ENCODE data around the gene LGALS1.
"Not testable (repeated sequence)": the region's sequence is repeated elsewhere in the genome, so short reads cannot be mapped to it uniquely, and the experiment has no call there.

DNA sequence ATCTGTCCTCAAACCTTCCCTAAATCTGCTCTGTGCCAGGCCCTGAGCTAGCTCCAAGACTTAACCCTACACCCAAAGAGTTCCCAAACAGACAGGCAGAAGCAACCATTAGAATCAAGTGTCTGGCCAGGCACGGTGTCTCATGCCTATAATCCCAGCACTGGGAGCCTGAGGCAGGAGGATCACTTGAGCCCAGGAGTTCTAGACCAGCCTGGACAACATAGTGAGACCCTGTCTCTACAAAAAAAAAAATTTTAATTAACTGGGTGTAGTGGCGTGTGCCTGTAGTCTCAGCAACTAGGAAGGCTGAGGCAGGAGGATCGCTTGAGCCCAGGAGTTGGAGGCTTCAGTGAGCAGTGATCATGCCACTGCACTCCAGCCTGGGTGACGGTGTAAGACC lies 18.9 kb upstream of the LGALS1 start:
- TF ChIP-seq, protein P1, sequence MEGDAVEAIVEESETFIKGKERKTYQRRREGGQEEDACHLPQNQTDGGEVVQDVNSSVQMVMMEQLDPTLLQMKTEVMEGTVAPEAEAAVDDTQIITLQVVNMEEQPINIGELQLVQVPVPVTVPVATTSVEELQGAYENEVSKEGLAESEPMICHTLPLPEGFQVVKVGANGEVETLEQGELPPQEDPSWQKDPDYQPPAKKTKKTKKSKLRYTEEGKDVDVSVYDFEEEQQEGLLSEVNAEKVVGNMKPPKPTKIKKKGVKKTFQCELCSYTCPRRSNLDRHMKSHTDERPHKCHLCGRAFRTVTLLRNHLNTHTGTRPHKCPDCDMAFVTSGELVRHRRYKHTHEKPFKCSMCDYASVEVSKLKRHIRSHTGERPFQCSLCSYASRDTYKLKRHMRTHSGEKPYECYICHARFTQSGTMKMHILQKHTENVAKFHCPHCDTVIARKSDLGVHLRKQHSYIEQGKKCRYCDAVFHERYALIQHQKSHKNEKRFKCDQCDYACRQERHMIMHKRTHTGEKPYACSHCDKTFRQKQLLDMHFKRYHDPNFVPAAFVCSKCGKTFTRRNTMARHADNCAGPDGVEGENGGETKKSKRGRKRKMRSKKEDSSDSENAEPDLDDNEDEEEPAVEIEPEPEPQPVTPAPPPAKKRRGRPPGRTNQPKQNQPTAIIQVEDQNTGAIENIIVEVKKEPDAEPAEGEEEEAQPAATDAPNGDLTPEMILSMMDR (IDR thresholded peaks at IDR 0.05; ENCODE audit: insufficient read depth, low read length), result not testable (repeated sequence)
- TF ChIP-seq, protein P2, sequence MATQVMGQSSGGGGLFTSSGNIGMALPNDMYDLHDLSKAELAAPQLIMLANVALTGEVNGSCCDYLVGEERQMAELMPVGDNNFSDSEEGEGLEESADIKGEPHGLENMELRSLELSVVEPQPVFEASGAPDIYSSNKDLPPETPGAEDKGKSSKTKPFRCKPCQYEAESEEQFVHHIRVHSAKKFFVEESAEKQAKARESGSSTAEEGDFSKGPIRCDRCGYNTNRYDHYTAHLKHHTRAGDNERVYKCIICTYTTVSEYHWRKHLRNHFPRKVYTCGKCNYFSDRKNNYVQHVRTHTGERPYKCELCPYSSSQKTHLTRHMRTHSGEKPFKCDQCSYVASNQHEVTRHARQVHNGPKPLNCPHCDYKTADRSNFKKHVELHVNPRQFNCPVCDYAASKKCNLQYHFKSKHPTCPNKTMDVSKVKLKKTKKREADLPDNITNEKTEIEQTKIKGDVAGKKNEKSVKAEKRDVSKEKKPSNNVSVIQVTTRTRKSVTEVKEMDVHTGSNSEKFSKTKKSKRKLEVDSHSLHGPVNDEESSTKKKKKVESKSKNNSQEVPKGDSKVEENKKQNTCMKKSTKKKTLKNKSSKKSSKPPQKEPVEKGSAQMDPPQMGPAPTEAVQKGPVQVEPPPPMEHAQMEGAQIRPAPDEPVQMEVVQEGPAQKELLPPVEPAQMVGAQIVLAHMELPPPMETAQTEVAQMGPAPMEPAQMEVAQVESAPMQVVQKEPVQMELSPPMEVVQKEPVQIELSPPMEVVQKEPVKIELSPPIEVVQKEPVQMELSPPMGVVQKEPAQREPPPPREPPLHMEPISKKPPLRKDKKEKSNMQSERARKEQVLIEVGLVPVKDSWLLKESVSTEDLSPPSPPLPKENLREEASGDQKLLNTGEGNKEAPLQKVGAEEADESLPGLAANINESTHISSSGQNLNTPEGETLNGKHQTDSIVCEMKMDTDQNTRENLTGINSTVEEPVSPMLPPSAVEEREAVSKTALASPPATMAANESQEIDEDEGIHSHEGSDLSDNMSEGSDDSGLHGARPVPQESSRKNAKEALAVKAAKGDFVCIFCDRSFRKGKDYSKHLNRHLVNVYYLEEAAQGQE (IDR thresholded peaks at IDR 0.05; ENCODE audit: insufficient replicate concordance, low read depth), result not testable (repeated sequence)
- not testable (repeated sequence) for TF ChIP-seq POLR2AphosphoS5 (IDR thresholded peaks at IDR 0.05; ENCODE audit: low read depth); GABPA (IDR thresholded peaks at IDR 0.05; ENCODE audit: low read depth); SPI1 (IDR thresholded peaks at IDR 0.05; ENCODE audit: borderline replicate concordance, low read depth)
